Subcutaneous abdominal adipose tissue (tissue), 5 donors: ENCODE data around the gene SYT8.
A peak's percentile ranks its signal among the peaks of the same experiment; 100 is the strongest.
"Not testable (repeated sequence)": the region's sequence is repeated elsewhere in the genome, so short reads cannot be mapped to it uniquely, and the experiment has no call there.

ENCODE experiments used
- H3K27ac ChIP-seq: one replicate; pipeline ENCODE4 v1.7.0; 2013; ENCODE audit warnings: low read depth, mild to moderate bottlenecking, inconsistent platforms, low read length, moderate library complexity
- H3K27me3 ChIP-seq, 5 donors: one replicate each; pipeline ENCODE4 v1.7.0; 2013; ENCODE audit warnings: low read length in 5 of 5, inconsistent platforms in 1 of 5; ENCODE audit not compliant: control insufficient read depth in 5 of 5, insufficient read depth in 4 of 5
- H3K36me3 ChIP-seq, 5 donors: one replicate each; pipeline ENCODE4 v1.7.0; 2013; ENCODE audit warnings: low read length in 5 of 5; ENCODE audit not compliant: control insufficient read depth in 5 of 5, insufficient read depth in 5 of 5
- H3K4me1 ChIP-seq, 5 donors: one replicate each; pipeline ENCODE4 v1.7.0; 2013; ENCODE audit warnings: low read length in 5 of 5, mild to moderate bottlenecking in 3 of 5, moderate library complexity in 1 of 5; ENCODE audit not compliant: control insufficient read depth in 5 of 5, insufficient read depth in 5 of 5
- H3K4me3 ChIP-seq, 5 donors: one replicate each; pipeline ENCODE4 v1.7.0; 2013; ENCODE audit warnings: low read length in 5 of 5, low read depth in 1 of 5
- H3K9ac ChIP-seq, 5 donors: one replicate each; pipeline ENCODE4 v1.7.0; 2013; ENCODE audit warnings: low read length in 5 of 5, mild to moderate bottlenecking in 4 of 5, moderate library complexity in 3 of 5
- H3K9me3 ChIP-seq, 5 donors: one replicate each; pipeline ENCODE4 v1.7.0; 2013; ENCODE audit warnings: low read length in 5 of 5; ENCODE audit not compliant: control insufficient read depth in 5 of 5
- donor health status: healthy.
- donor health status: healthy.
- donor health status: healthy.
- donor health status: healthy.
- donor health status: healthy.

SYT8 gene

DNA sequence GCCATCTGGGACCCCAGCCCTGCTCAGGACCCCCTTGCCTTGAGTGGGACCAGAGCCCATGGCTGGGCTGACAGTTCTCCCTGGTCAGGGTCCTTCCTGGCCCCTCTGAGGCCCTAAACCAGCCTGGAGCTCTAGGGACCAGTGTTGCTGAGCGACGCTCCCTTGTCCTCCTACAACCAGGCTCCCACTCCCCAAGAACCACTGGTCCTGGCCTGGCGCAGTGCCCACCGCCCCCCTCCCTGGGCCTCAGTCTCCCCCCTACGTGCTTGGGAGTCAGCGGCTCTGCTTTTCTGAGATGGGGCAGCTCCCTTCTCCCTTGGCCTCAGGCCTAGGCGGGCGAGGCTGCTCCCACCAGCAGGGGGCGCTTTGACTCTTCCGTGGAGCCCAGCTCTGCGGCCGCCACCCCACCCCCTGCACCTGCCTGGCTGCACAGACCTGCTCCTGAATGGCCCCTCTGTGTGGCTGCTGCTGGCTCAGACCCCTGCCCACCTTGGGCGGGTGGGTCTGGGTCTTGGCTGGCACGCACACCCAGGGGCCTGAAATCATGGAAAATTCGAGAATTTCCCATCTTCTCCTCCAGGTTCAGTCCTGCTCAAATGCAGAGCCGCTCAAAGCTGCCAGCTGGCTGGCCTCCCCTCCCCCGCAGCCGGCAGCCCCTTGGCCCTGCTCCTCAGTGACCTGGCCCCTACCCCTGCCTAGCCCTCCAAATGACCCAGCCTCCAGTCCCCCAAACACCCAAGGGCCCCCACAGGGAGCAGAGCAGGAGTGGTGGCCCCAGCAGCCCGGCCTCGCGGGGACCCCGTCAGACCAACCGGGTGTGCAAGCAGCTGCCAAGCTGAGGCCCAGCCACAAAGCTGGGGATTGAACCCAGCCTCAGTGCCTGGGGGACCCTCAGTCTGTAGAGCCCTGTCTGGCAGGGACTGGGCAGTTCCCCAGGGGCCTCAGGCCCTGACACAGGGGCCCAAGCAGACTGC lies 47.8 kb downstream of the SYT8 start:
- Histone ChIP-seq H3K36me3 (peaks cover 11 to 46% (median 33%) of the 10 kb centered on the region in 5 donors), H3K27ac (peak overlapping the region; percentile 95), H3K4me3 (peak overlapping the region in 2 of 5 donors; percentile 18 to 26), H3K9ac (peak overlapping the region in 1 of 5 donors; percentile 39), H3K4me1 (peaks cover 0 to 49% (median 45%) of the 10 kb centered on the region in 5 donors), H3K27me3 (peaks cover 2 to 26% (median 8%) of the 10 kb centered on the region in 5 donors), H3K9me3 (no peaks in the 10 kb centered on the region)

DNA sequence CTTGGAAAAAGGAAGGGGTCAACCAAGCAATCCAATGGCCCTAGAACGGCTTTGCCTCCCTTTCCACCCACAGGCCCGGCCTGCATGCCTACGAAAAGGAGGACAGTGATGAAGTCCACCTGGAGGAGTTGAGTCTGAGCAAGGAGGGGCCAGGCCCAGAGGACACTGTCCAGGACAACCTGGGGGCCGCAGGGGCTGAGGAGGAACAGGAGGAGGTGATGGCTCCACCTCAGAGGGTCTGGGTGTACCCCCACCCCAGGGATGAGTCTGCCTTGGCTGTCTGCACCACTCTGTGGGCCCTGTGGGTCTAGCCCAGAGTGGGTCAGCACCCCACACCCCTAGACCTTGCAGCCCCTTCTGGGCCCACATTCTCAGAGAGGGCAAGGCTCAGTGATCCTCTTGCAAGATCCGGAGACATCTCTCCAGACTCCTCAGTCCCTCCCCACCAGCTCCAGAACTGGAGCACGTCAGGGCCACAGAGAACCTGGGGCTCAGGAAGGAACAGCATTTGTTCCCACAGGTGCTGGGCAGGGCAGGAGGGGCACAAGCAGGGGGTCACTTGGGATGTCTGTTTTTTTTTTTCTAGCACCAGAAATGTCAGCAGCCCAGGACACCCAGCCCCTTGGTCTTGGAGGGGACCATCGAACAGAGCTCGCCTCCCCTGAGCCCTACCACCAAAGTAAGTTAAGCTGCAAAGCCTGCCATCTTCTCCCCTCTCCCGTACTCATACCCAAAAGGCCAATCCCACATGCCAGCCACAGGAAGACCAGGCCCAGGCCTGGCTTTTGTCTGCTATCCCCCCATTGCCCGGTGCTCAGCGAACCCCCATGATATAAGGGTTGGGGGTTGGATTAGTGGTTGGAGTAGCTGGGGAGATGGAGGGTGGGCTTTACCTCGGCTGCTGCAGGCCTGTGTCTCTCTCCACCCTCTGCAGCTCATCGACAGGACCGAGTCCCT lies 48.8 kb downstream of the SYT8 start:
- peaks cover 11 to 56% (median 44%) of the 10 kb centered on the region in 5 donors for H3K36me3 ChIP-seq
- no peaks in the 10 kb centered on the region for H3K9me3 ChIP-seq
- H3K27ac ChIP-seq = no peak overlapping the region
- H3K4me1 ChIP-seq = peaks cover 1 to 52% (median 44%) of the 10 kb centered on the region in 5 donors
- peaks cover 2 to 20% (median 7%) of the 10 kb centered on the region in 5 donors for H3K27me3 ChIP-seq
- no peak overlapping the region for H3K9ac ChIP-seq
- H3K4me3 ChIP-seq = no peak overlapping the region

DNA sequence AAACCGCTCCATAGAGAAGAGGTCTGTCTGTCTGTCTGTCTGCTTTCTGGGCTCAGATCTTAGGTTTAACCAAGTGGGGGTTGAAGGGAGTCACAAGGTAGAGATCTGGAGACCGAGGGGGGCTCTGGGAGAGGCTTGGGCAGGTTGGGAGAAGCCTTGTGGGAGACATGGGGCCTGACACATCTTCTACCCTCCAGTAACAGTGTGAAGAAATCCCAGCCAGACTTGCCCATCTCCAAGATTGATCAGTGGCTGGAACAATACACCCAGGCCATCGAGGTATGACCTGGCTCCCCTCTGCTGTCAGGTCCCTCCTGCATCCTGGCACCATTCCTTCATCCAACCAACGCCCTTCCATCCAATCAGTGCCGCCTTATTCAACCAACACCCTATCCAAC lies 49.5 kb downstream of the SYT8 start:
- H3K9ac ChIP-seq = no peak overlapping the region
- no peak overlapping the region for H3K27ac ChIP-seq
- no peak overlapping the region for H3K4me3 ChIP-seq
- peaks cover 2 to 21% (median 7%) of the 10 kb centered on the region in 5 donors for H3K27me3 ChIP-seq
- H3K9me3 ChIP-seq = no peaks in the 10 kb centered on the region
- H3K4me1 ChIP-seq = peaks cover 1 to 55% (median 49%) of the 10 kb centered on the region in 5 donors
- H3K36me3 ChIP-seq = peaks cover 11 to 62% (median 46%) of the 10 kb centered on the region in 5 donors

DNA sequence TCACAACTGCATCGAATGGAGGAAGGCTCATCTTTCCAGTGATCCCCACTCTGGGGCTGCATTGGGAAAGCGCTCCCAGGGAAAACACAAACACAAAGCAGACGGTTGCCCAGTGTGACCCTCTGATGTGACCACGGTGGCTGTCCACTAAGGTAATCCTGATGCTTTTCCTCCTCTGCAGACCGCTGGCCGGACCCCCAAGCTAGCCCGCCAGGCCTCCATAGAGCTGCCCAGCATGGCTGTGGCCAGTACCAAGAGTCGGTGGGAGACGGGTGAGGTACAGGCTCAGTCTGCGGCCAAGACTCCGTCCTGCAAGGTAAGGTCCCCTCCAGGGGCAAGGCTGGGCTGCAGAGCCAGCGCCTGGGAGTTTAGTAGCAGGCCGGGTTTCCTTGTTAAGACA lies 51.8 kb downstream of the SYT8 start:
- H3K27ac ChIP-seq, H3K9ac ChIP-seq, H3K9me3 ChIP-seq, H3K4me3 ChIP-seq: not testable (repeated sequence)
- Histone ChIP-seq H3K4me1 (peaks cover 1 to 39% (median 27%) of the 10 kb centered on the region in 5 donors), H3K36me3 (peaks cover 11 to 62% (median 46%) of the 10 kb centered on the region in 5 donors), H3K27me3 (peaks cover 2 to 15% (median 12%) of the 10 kb centered on the region in 5 donors)
